GM12872 (cell line): Measurements from ENCODE around the gene MPLKIP.

Source experiments
- CTCF ChIP-seq: IDR thresholded peaks from 3 replicates; pipeline ENCODE4 v1.5.1; 2011; ENCODE audit warnings: low read depth, mild to moderate bottlenecking, low read length, moderate library complexity; ENCODE audit not compliant: insufficient read depth

The MPLKIP gene

DNA sequence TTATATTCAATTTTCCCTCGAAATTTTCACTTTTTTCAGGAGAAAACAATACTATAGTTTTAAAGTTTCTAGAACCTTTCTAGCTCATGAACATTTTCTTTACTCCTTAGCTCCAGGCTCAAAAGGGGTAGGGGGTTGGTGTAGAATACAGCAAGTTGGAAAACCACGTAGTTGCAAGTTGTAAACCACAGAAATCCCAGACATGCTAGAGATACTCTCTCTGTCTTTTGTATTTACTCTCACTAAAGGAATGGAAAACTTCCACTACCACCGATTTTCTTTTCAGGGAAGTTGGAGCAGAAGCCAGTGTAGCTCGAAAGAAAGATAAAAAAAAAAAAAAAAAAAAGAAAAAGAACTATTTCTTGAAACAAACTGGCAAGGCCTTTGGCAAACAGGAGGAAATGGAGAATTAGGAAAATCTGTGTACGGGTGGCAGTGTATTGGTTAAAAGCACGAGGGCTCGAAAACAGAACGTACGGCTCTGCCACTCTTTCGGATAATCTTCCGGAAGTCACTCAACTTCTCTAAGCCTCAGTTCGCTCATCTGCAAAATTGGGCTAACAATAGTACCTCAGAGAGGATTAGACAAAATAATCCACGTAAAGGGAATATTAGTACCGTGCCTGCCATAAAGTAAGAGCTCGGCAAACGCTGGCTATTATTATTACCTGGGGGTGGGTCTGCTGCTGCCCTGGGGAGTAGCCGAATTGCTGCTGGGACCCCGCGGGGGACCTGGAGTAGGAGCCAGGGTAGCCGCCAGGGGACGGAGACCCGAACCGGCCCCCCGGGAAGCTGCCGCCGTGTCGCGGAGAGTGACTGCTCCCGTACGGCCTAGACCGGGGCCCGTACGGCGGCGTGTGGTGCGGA, 628 bp downstream of the MPLKIP start:
- no peak for TF ChIP-seq CTCF

DNA sequence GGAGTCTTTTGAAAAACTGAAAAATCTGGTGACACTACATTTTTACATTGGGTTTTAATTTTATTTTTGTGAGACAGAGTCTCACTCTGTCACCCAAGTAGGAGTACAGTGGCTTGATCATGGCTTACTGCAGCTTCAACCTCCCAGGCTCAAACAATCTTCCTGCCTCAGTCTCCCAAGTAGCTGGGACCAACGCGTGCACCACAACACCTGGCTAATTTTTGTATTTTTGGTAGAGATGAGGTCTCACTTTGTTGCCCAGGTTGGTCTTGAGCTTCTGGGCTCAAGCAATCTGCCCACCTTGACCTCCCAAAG, 11.5 kb downstream of the MPLKIP start:
- TF ChIP-seq CTCF = no peak

DNA sequence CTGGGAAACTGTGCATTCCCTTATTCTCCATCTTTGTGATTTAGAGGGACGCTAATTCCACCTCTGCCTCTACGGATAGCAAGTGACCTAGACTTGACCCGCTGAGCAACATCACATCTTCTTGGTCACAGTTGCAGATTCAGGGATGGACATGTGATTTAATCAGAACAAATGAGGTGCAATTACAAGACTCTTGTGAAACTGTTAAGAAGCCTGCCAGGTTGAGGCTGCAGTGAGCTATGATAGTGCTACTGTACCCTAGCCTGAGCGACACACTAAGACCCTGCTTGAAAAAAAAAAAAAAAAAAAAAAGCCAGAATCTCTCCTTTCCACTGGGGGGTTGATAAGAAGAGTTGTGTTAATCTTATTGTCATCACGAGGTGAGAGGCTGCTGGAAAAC, 14.4 kb downstream of the MPLKIP start:
- no peak for TF ChIP-seq CTCF

GRCh38 chr7:40115936-40116335, 18.5 kb downstream of the MPLKIP start:
- TF ChIP-seq CTCF = no peak

DNA sequence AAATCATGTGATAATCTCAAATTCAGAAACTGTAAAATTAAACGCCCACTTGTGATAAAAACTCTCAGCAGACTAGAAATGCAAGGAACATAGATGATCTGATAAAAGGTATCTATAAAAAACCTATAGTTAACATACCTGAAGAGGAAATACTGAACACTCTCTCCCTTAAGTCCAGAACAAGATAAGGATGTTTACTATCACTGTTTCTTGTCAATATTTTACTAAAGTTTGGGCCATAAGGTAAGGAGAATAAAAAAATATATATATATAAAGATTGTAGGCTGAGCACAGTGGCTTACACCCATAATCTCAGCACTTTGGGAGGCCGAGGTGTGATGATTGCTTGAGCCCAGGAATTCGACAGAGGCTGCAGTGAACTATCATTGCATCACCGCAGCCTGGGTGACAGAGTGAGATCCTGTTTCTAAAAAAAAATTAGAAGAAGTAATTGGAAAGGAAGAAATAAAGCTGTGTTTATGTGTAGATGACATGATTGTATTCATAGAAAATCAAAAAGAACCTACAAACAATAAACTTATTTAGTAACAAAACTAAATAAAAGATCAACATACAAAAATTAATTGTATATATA, 28.4 kb downstream of the MPLKIP start:
- no peak for TF ChIP-seq CTCF

DNA sequence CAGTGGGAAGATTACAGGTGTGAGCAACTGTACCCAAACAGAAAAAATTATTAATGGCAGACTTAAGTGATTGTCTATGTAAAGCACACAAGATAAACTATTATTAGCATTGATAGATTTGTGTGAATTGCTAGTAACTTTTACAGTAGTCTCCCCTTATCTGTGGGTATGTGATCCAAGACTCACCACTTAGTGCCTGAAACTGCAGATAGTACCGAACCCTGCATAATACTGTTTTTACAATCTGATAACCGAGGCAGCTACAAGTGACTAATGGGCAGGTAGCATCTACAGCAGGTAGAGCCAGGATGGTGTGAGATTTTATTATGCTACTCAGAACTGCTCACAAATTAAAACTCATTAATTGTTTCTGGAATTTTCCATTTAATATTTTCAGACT, 31.5 kb downstream of the MPLKIP start:
- TF ChIP-seq CTCF = no peak

DNA sequence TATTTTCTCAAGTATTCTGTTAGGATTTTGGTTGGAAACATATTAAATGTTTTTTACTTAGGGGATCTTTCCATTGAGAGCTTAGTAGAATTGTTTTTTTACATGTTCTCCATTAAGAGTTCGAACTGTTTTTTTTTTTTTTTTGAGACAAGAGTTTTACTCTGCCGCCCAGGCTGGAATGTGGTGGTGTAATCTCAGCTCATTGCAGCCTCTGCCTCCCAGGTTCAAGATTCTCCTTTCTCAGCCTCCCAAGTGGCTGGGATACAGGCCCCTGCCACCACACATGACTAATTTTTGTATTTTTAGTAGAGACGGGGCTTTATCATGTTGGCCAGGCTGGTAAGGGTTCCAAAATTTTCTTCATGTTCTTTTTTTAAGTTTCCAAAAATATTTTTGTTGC, 33.2 kb downstream of the MPLKIP start:
- TF ChIP-seq CTCF = no peak
